ENCODE results near the gene PRKD3. TPM values are rescaled to one million over a fixed set of nuclear protein-coding genes. Genes with fewer than 3 reads are reported as not detected.

The PRKD3 gene
- total and polyA plus RNA-seq, 10 of the 15 experiments (the other 5 are each of a cell fraction or from before 2014, with no cell fraction given), result 3.3 to 14.9 (median 7.9) TPM

GRCh38 chr2:37367310-37367709, 42.7 kb upstream of the PRKD3 start:
- in situ Hi-C loops (cut with MboI), result no loop called here
- Histone ChIP-seq H3K4me2 (ENCODE audit: control insufficient read depth, insufficient read depth) (no peak overlapping the region), H3K36me3 (ENCODE audit: control insufficient read depth in 2 of 2, insufficient read depth in 2 of 2, low read length in 1 of 2) (no peaks in the 10 kb centered on the region), H3K27me3 (replicated peaks in 1 of 2; ENCODE audit: control insufficient read depth in 2 of 2, insufficient read depth in 2 of 2, low read length in 1 of 2) (peaks cover 3 to 18% of the 10 kb centered on the region in 2 experiments; a peak in 3 of 4 replicates), H3K9me3 (replicated peaks; ENCODE audit: control insufficient read depth, insufficient read depth, low read length) (no peaks in the 10 kb centered on the region), H4K20me1 (ENCODE audit: control insufficient read depth, insufficient read depth) (no peaks in the 10 kb centered on the region), H3K4me1 (ENCODE audit: control insufficient read depth, insufficient read depth, low read length) (peaks cover 3% of the 10 kb centered on the region; the same call in 1 of the 2 replicates), H3K27ac (ENCODE audit: control insufficient read depth, insufficient read depth) (no peak overlapping the region), H3K79me2 (ENCODE audit: control insufficient read depth, insufficient read depth, low read length) (no peaks in the 10 kb centered on the region), H2AFZ (ENCODE audit: control insufficient read depth, low read depth, low read length) (no peak overlapping the region), H3K9ac (ENCODE audit: control insufficient read depth, insufficient read depth, low read length) (no peak overlapping the region), H3K4me3 (no peak overlapping the region)
- DNase-seq (ENCODE audit: low read depth, low spot score), result no peak
- RAD21 ChIA-PET (ENCODE audit: unreplicated experiment), result interaction anchor here (1.2 kb wide), 1 partner anchor 8 kb away, joined by 5 read pairs; no protein-coding TSS in a partner anchor
- no peak for FAIRE-seq
- CTCF ChIA-PET, result interaction anchor here (0.8 to 1.6 kb wide), 2 partner anchors 10 to 13 kb away, joined by 3 to 4 read pairs; no protein-coding TSS in a partner anchor
- SMC1A ChIA-PET (ENCODE audit: uncharacterized antibody, unreplicated experiment), result interaction anchor here (0.7 to 1.4 kb wide), 2 partner anchors 10 to 465 kb away, joined by 3 to 10 read pairs; no protein-coding TSS in a partner anchor
- WGBS (ENCODE audit: insufficient coverage, insufficient replicate concordance, low lambda C conversion rate, missing lambda C conversion rate), result 70% methylated on average over 7 of the region's 7 CpGs
- POLR2A ChIA-PET, result interaction anchor here (1.1 to 1.3 kb wide), 2 partner anchors 8 to 18 kb away, joined by 3 to 5 read pairs; no protein-coding TSS in a partner anchor
- no peak for ATAC-seq
- intact Hi-C loops (cut with micrococcal nuclease; ENCODE audit: unreplicated experiment), result no loop called here
- TF ChIP-seq LARP7 (IDR thresholded peaks at IDR 0.05) (no peak), RUNX3 (IDR thresholded peaks at IDR 0.05; ENCODE audit: low read length) (no peak), CREM (IDR thresholded peaks at IDR 0.05; ENCODE audit: low read depth) (no peak)
- no TSS peak for BruUV-seq (replicated peaks)

- intact Hi-C loops (cut with micrococcal nuclease; ENCODE audit: unreplicated experiment), result no loop called here
- DNase-seq (ENCODE audit: low read depth, low spot score), result no peak
- in situ Hi-C loops (cut with MboI), result no loop called here
- H3K27ac ChIP-seq (ENCODE audit: control insufficient read depth, insufficient read depth), result no peak overlapping the region
- H3K27me3 ChIP-seq (replicated peaks in 1 of 2; ENCODE audit: control insufficient read depth in 2 of 2, insufficient read depth in 2 of 2, low read length in 1 of 2), result peaks cover 3 to 18% of the 10 kb centered on the region in 2 experiments; a peak in 3 of 4 replicates
- BruUV-seq (replicated peaks), result no TSS peak
- H4K20me1 ChIP-seq (ENCODE audit: control insufficient read depth, insufficient read depth), result no peaks in the 10 kb centered on the region
- ChIA-PET CTCF (interaction anchor here (1.6 kb wide), 1 partner anchor 11 kb away, joined by 4 read pairs; no protein-coding TSS in a partner anchor), SMC1A (ENCODE audit: uncharacterized antibody, unreplicated experiment) (interaction anchor here (0.6 to 1.4 kb wide), 2 partner anchors 11 to 66 kb away, joined by 3 to 10 read pairs; no protein-coding TSS in a partner anchor), RAD21 (ENCODE audit: unreplicated experiment) (interaction anchor here (1.2 kb wide), 1 partner anchor 9 kb away, joined by 5 read pairs; no protein-coding TSS in a partner anchor), POLR2A (interaction anchor here (1.3 kb wide), 1 partner anchor 9 kb away, joined by 5 read pairs; no protein-coding TSS in a partner anchor)
- FAIRE-seq, result no peak
- H3K36me3 ChIP-seq (ENCODE audit: control insufficient read depth in 2 of 2, insufficient read depth in 2 of 2, low read length in 1 of 2), result no peaks in the 10 kb centered on the region
- ATAC-seq, result no peak
- H3K9ac ChIP-seq (ENCODE audit: control insufficient read depth, insufficient read depth, low read length), result no peak overlapping the region
- H3K4me1 ChIP-seq (ENCODE audit: control insufficient read depth, insufficient read depth, low read length), result peaks cover 3% of the 10 kb centered on the region; the same call in 1 of the 2 replicates
- TF ChIP-seq PML (IDR thresholded peaks at IDR 0.05; ENCODE audit: low read length), result no peak
- TF ChIP-seq SPI1 (IDR thresholded peaks at IDR 0.05; ENCODE audit: borderline replicate concordance, insufficient read depth, low read depth, low read length), result peak; percentile 37; the same call in 1 of the 2 replicates
- peak; percentile 42; the same call in 1 of the 2 replicates for TF ChIP-seq RUNX3 (IDR thresholded peaks at IDR 0.05; ENCODE audit: low read length)
- TF ChIP-seq IKZF1 (conservative IDR thresholded peaks at IDR 0.05), result peak; percentile 54; the same call in 1 of the 2 replicates
- TF ChIP-seq, protein P1, sequence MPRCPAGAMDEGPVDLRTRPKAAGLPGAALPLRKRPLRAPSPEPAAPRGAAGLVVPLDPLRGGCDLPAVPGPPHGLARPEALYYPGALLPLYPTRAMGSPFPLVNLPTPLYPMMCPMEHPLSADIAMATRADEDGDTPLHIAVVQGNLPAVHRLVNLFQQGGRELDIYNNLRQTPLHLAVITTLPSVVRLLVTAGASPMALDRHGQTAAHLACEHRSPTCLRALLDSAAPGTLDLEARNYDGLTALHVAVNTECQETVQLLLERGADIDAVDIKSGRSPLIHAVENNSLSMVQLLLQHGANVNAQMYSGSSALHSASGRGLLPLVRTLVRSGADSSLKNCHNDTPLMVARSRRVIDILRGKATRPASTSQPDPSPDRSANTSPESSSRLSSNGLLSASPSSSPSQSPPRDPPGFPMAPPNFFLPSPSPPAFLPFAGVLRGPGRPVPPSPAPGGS (IDR thresholded peaks at IDR 0.05; ENCODE audit: borderline replicate concordance, insufficient read depth, low read depth, low read length, poor library complexity, severe bottlenecking), result no peak
- TF ChIP-seq LARP7 (IDR thresholded peaks at IDR 0.05), result no peak
- no peak for TF ChIP-seq MYC (IDR thresholded peaks at IDR 0.05; ENCODE audit: insufficient read depth, insufficient read length, insufficient replicate concordance, low read length, severe bottlenecking)
- TF ChIP-seq IKZF2 (IDR thresholded peaks at IDR 0.05), result peak in 1 of 2 experiments; percentile 59; a peak in 1 of 4 replicates
- TF ChIP-seq NRF1 (conservative IDR thresholded peaks at IDR 0.05; ENCODE audit: low read depth, low read length), result no peak
- no peak overlapping the region for H3K4me2 ChIP-seq (ENCODE audit: control insufficient read depth, insufficient read depth)
- H3K79me2 ChIP-seq (ENCODE audit: control insufficient read depth, insufficient read depth, low read length), result no peaks in the 10 kb centered on the region
- no peak overlapping the region for H3K4me3 ChIP-seq
- no peak overlapping the region for H2AFZ ChIP-seq (ENCODE audit: control insufficient read depth, low read depth, low read length)
- WGBS (ENCODE audit: insufficient coverage, insufficient replicate concordance, low lambda C conversion rate, missing lambda C conversion rate), result 56% methylated on average over 4 of the region's 4 CpGs
- no peaks in the 10 kb centered on the region for H3K9me3 ChIP-seq (replicated peaks; ENCODE audit: control insufficient read depth, insufficient read depth, low read length)
Observed at GRCh38 chr2:37366773-37367172, 42.1 kb upstream of the PRKD3 start.
